Measurements from ENCODE around the gene EWSR1.
"Not testable (repeated sequence)": the region's sequence is repeated elsewhere in the genome, so short reads cannot be mapped to it uniquely, and the experiment has no call there.

Gene EWSR1

GRCh38 chr22:29339381-29340235 is 71.5 kb downstream of the EWSR1 start:
- no peak for DNase-seq

DNA sequence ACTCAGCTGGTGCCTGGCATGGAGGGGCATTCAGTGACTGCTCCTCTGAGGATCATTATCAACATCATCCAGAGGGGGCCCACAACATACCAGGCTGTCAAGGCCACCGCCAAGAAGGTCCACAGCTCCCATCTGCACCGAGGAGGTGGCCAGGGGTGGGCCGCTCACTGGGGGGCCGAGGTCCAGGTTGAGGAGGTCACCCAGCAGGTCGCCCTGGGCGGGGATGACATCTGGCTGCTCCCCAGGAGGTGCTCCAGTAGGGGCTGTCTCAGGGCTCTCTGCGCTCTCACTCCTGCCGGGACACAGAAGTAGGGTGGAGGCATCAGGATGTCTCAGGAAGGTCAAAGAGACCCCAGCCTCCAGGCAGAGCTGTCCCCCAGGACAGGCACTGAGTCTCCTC is 72.5 kb downstream of the EWSR1 start:
- no peak for DNase-seq

GRCh38 chr22:29341056-29341848 is 73.2 kb downstream of the EWSR1 start:
- DNase-seq, result no peak

- DNase-seq, result no peak
Measured at GRCh38 chr22:29341849-29342127, 73.7 kb downstream of the EWSR1 start.

- DNase-seq, result no peak
Measured at GRCh38 chr22:29342177-29342576, 74.1 kb downstream of the EWSR1 start.

DNA sequence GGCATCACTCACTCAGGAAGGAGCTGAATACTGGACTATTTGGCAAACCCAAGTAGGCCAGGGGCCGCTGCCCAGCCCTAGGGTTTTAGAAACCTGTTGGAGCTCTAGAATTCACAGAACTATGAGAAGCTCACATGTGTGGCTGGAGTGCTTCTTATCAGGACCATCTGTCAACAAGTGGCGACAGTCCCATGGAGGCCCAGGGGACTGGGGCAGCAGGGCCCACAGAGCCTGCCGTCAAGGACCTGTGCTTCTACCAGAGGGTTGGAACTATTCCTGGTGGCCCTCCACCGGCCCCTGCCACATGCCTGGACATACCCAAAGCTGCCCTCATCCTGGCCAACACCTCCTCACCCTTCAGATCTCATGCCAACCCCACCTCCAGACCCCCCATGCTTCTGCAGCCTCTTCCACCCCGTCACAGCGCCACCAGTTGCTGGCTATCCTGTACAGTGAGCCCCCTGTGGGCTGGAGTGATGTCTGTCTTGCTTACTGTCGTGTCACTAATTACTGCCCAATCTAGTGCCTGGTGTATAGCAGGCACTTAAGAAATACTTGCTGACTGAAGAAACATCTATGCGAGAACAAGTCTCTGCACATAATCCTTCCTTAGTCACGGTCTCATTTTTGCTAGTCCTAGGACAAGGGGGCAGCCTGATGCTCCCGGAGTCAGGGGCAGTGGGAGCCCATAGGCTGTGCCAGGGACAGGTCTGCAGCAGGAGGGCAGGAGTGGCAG is 74.7 kb downstream of the EWSR1 start:
- no peak for DNase-seq

- no peak for DNase-seq
Measured at GRCh38 chr22:29343313-29343805, 75.3 kb downstream of the EWSR1 start.

GRCh38 chr22:29344137-29344536 is 76.1 kb downstream of the EWSR1 start:
- DNase-seq, result no peak

GRCh38 chr22:29344889-29345288 is 76.8 kb downstream of the EWSR1 start:
- DNase-seq, result not testable (repeated sequence)

DNA sequence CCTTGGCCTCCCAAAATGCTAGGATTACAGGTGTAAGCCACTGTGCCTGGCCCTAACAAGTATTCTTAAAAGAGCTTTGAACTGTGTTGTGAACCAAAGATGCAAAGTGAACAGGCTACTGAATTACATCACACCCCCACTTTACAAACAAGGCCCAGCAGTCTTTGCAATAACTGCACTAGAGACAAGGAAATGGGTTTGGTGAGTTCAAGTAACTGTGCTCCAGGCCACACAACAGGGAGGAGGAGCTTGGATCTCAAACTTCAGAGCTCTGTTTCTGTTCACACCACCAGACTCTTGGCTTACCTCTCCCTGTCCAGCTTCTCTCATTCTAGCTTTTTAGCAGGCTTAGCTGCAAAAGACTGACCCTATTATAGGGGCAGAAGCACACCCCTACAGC is 77.9 kb downstream of the EWSR1 start:
- no peak for DNase-seq

GRCh38 chr22:29346659-29347058 is 78.6 kb downstream of the EWSR1 start:
- DNase-seq, result no peak

DNA sequence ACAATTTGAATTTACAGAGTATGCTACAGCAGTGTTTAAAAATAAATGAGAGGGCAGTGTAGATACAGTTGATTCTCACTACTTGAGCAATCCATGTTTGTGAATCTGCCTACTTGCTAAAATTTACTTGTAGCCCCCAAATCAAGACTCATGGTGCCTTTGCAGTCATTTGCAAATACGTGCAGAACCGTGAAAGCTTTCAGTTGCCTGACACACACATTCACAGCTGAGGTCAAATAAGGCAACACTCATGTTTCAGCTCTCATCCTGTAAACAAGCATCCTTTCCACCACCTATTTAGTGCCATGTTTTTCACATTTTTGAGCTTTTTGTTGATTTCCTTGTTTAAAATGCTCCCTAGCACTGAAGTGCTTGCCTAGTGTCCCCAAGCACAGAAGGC is 80.0 kb downstream of the EWSR1 start:
- DNase-seq, result no peak

- DNase-seq, result no peak
Measured at GRCh38 chr22:29348956-29349355, 80.9 kb downstream of the EWSR1 start.

All from cortex of kidney (tissue), 1 donor.